HCT116 (cell line): ENCODE results near the gene FBXL16. TPM values are rescaled to one million over a fixed set of nuclear protein-coding genes. Genes with fewer than 3 reads are reported as not detected.

ENCODE experiments used
- ATAC-seq: fragments of 200-7000 bp; cut with Tn5 transposase; 2 replicates; pipeline ENCODE4 v1.9.1; 2020; ENCODE audit warnings: mild to moderate bottlenecking, moderate library complexity
- BruUV-seq: library from RNA; stranded (reverse); fragments of 400-500 nt; replicated peaks from 2 replicates; lab custom pipeline; 2021; lab: Mats Ljungman, UMichigan
- CTCF ChIA-PET: fragments of 300-600 bp; sonication (Branson Sonifier 250); formaldehyde crosslinking; loops from one replicate; lab custom pipeline; 2021; ENCODE audit warnings: antibody characterized with exemption; lab: Charles Lee
- POLR2A ChIA-PET: fragments of 300-600, 350-600 bp; sonication (Branson Sonifier 250); formaldehyde crosslinking; loops from one replicate; lab custom pipeline; 2021; ENCODE audit warnings: antibody characterized with exemption; lab: Charles Lee
- RAD21 ChIA-PET, 2 experiments: fragments of 300-600 bp; sonication (Branson Sonifier 250); formaldehyde crosslinking; loops; one replicate each; lab custom pipeline; 2023; ENCODE audit warnings: low total read pairs in 2 of 2; ENCODE audit not compliant: uncharacterized antibody in 2 of 2, unreplicated experiment in 2 of 2, low non-redundant PET in 1 of 2; lab: Charles Lee
- DNase-seq: peaks from one replicate; pipeline ENCODE4 v3.0.0-alpha.2; 2010; ENCODE audit warnings: low read depth, low spot score
- H2AFZ ChIP-seq: fragments of 200-600 bp; shearing (Covaris generic), sonication (generic); 2 replicates; pipeline ENCODE4 v1.6.1; 2017; ENCODE audit warnings: low read depth, mixed run types, mixed read lengths, antibody characterized with exemption, low read length; ENCODE audit not compliant: poor library complexity, severe bottlenecking
- H3K27ac ChIP-seq: 2 replicates; pipeline ENCODE4 v1.5.1; 2012; ENCODE audit warnings: low read depth, low read length
- H3K27me3 ChIP-seq: fragments of 200-600 bp; sonication (generic); 2 replicates; pipeline ENCODE4 v1.6.1; 2016; ENCODE audit warnings: mixed run types, low read length, mixed read lengths; ENCODE audit not compliant: insufficient read depth
- H3K36me3 ChIP-seq, 2 experiments: fragments of 200-500 bp in 1 of 2; fragments of 200-600 bp in 1 of 2; sonication (Bioruptor generic) in 1 of 2; sonication (generic) in 1 of 2; 2 replicates each; pipeline versions ENCODE4 v1.5.1 to v1.6.1; 2014 to 2016; ENCODE audit warnings: low read length in 2 of 2, inconsistent platforms in 1 of 2, mixed read lengths in 1 of 2, mixed run types in 1 of 2; ENCODE audit not compliant: insufficient read depth in 2 of 2, control insufficient read depth in 1 of 2
- H3K4me1 ChIP-seq, 2 experiments: fragments of 200-600 bp in 1 of 2; sonication (generic) in 1 of 2; 2 replicates each; pipeline versions ENCODE4 v1.5.1 to v1.6.1; 2012 to 2017; ENCODE audit warnings: low read length in 2 of 2, inconsistent platforms in 1 of 2, mild to moderate bottlenecking in 1 of 2, mixed read lengths in 1 of 2, mixed run types in 1 of 2, moderate library complexity in 1 of 2; ENCODE audit not compliant: insufficient read depth in 2 of 2, control insufficient read depth in 1 of 2
- H3K4me2 ChIP-seq: fragments of 200-600 bp; sonication (generic); 2 replicates; pipeline ENCODE4 v1.6.1; 2017; ENCODE audit warnings: mixed run types, low read length, mixed read lengths
- H3K4me3 ChIP-seq, 2 experiments: fragments of 200-600 bp in 1 of 2; sonication (generic) in 1 of 2; replicated peaks in 1 of 2; 2 replicates each; pipeline ENCODE4 v1.5.1; 2011 to 2016; ENCODE audit warnings: low read length in 2 of 2, control low read depth in 1 of 2, low read depth in 1 of 2, mild to moderate bottlenecking in 1 of 2, mixed read lengths in 1 of 2, mixed run types in 1 of 2
- H3K79me2 ChIP-seq: fragments of 200-600 bp; sonication (generic); 2 replicates; pipeline ENCODE4 v1.6.1; 2017; ENCODE audit warnings: mild to moderate bottlenecking, mixed run types, low read length, moderate library complexity, mixed read lengths; ENCODE audit not compliant: insufficient read depth
- H3K9ac ChIP-seq: fragments of 200-600 bp; sonication (generic); 2 replicates; pipeline ENCODE4 v1.6.1; 2016; ENCODE audit warnings: low read length, mixed read lengths
- H3K9me2 ChIP-seq: fragments of 200-600 bp; sonication (generic), shearing (Covaris generic); 2 replicates; pipeline ENCODE4 v1.6.1; 2017; ENCODE audit warnings: mixed run types, mild to moderate bottlenecking, moderate library complexity; ENCODE audit not compliant: insufficient read depth
- H3K9me3 ChIP-seq, 2 experiments: fragments of 200-500 bp in 1 of 2; fragments of 200-600 bp in 1 of 2; sonication (Bioruptor generic) in 1 of 2; sonication (generic) in 1 of 2; 2 replicates each; pipeline ENCODE4 v1.6.1; 2014 to 2017; ENCODE audit warnings: low read length in 2 of 2, mixed read lengths in 2 of 2, inconsistent platforms in 1 of 2, low read depth in 1 of 2, mild to moderate bottlenecking in 1 of 2, mixed run types in 1 of 2, moderate library complexity in 1 of 2; ENCODE audit not compliant: control insufficient read depth in 1 of 2, insufficient read depth in 1 of 2
- H4K20me1 ChIP-seq: fragments of 200-600 bp; sonication (generic), shearing (Covaris generic); 2 replicates; pipeline ENCODE4 v1.6.1; 2017; ENCODE audit warnings: mixed run types, mild to moderate bottlenecking, moderate library complexity; ENCODE audit not compliant: insufficient read depth
- CBX3 ChIP-seq: IDR thresholded peaks from 2 replicates; pipeline ENCODE4 v1.6.1; 2012; ENCODE audit warnings: low read depth
- CEBPB ChIP-seq: IDR thresholded peaks from 2 replicates; pipeline ENCODE4 v1.6.1; 2012; ENCODE audit warnings: low read depth
- CTCF ChIP-seq, 3 experiments: fragments of 200-600 bp in 1 of 3; sonication (generic) in 1 of 3; IDR thresholded peaks in 2 of 3; conservative IDR thresholded peaks in 1 of 3; 2 replicates each; pipeline ENCODE4 v1.5.1; 2012 to 2017; ENCODE audit warnings: low read depth in 2 of 3, low read length in 2 of 3, antibody characterized with exemption in 1 of 3, borderline replicate concordance in 1 of 3, control low read depth in 1 of 3, mild to moderate bottlenecking in 1 of 3, mixed read lengths in 1 of 3, mixed run types in 1 of 3, moderate library complexity in 1 of 3; ENCODE audit not compliant: insufficient read depth in 1 of 3
- EGR1 ChIP-seq: IDR thresholded peaks from 2 replicates; pipeline ENCODE4 v1.6.1; 2012; ENCODE audit warnings: low read depth
- ELF1 ChIP-seq: IDR thresholded peaks from 2 replicates; pipeline ENCODE4 v1.6.1; 2012; ENCODE audit warnings: low read depth, borderline replicate concordance
- EZH2phosphoT487 ChIP-seq: fragments of 200-600 bp; IDR thresholded peaks from 2 replicates; pipeline ENCODE4 v1.6.1; 2018; ENCODE audit warnings: antibody characterized with exemption, borderline replicate concordance
- FOSL1 ChIP-seq: IDR thresholded peaks from 2 replicates; pipeline ENCODE4 v1.6.1; 2012; ENCODE audit warnings: low read depth
- JUND ChIP-seq: IDR thresholded peaks from 2 replicates; pipeline ENCODE4 v1.6.1; 2012
- MAX ChIP-seq: IDR thresholded peaks from 2 replicates; pipeline ENCODE4 v1.6.1; 2012
- POLR2A ChIP-seq: IDR thresholded peaks from 2 replicates; pipeline ENCODE4 v1.7.0; 2011; ENCODE audit warnings: borderline replicate concordance; ENCODE audit not compliant: insufficient read depth, insufficient read length; ENCODE audit errors: extremely low read depth
- POLR2AphosphoS5 ChIP-seq: IDR thresholded peaks from 2 replicates; pipeline ENCODE4 v1.6.1; 2011; ENCODE audit warnings: mild to moderate bottlenecking, low read depth, low read length, moderate library complexity
- REST ChIP-seq: IDR thresholded peaks from 2 replicates; pipeline ENCODE4 v1.6.1; 2012; ENCODE audit warnings: low read depth
- SIN3A ChIP-seq: IDR thresholded peaks from 2 replicates; pipeline ENCODE4 v1.6.1; 2012; ENCODE audit warnings: low read depth
- SRF ChIP-seq: IDR thresholded peaks from 2 replicates; pipeline ENCODE4 v1.6.1; 2012; ENCODE audit warnings: low read depth
- TCF7L2 ChIP-seq: IDR thresholded peaks from 2 replicates; pipeline ENCODE4 v1.7.0; 2011; ENCODE audit warnings: borderline replicate concordance, inconsistent platforms; ENCODE audit not compliant: insufficient read depth, insufficient read length; ENCODE audit errors: extremely low read depth
- YY1 ChIP-seq: IDR thresholded peaks from 2 replicates; pipeline ENCODE4 v1.6.1; 2011; ENCODE audit warnings: low read length, low read depth, moderate library complexity, mild to moderate bottlenecking; ENCODE audit not compliant: insufficient replicate concordance; ENCODE audit errors: extremely low read depth
- ZBTB33 ChIP-seq: IDR thresholded peaks from 2 replicates; pipeline ENCODE4 v1.6.1; 2011; ENCODE audit warnings: mild to moderate bottlenecking, low read length, moderate library complexity; ENCODE audit not compliant: insufficient replicate concordance; ENCODE audit errors: extremely low read depth
- ZNF274 ChIP-seq: fragments of 200-500 bp; sonication (Bioruptor generic); IDR thresholded peaks from 2 replicates; pipeline ENCODE4 v1.6.1; 2014; ENCODE audit warnings: mild to moderate bottlenecking, low read depth, low read length, inconsistent platforms
- intact Hi-C: fragments of 100-400 bp; cut with micrococcal nuclease; formaldehyde crosslinking; loops from 2 replicates; pipeline ENCODE4 v1.10.0; 2022
- total RNA-seq: library from RNA; stranded (reverse); gene quantifications from one replicate; pipeline ENCODE4 v1.2.1, GENCODE V29; 2021; ENCODE audit not compliant: unreplicated experiment

Gene FBXL16
- total RNA-seq, 1 experiment from 2014 or later, result 49.7 TPM

- Histone ChIP-seq H3K4me2 (peak overlapping the region; percentile 88), H3K27ac (peak overlapping the region; percentile 63), H3K9me3 (no peaks in the 10 kb centered on the region), H3K27me3 (no peaks in the 10 kb centered on the region), H3K4me3 (peak overlapping the region; percentile 47 to 55), H3K79me2 (peaks cover 4% of the 10 kb centered on the region; the same call in 1 of the 2 replicates), H3K36me3 (no peaks in the 10 kb centered on the region), H4K20me1 (no peaks in the 10 kb centered on the region), H3K9ac (peak overlapping the region; percentile 48), H2AFZ (no peak overlapping the region), H3K4me1 (peaks cover 10 to 34% of the 10 kb centered on the region in 2 experiments), H3K9me2 (no peaks in the 10 kb centered on the region)
- RAD21 ChIA-PET, result no interaction called here
- POLR2A ChIA-PET, result interaction anchor here (1.0 to 1.6 kb wide), 3 partner anchors 11 to 26 kb away, joined by 3 to 5 read pairs (median 3); partner anchors contain the start of genes ANTKMT and JMJD8
- no TSS peak for BruUV-seq
- no peak for DNase-seq
- TF ChIP-seq ZBTB33 (no peak), ELF1 (no peak), EGR1 (no peak), MAX (no peak), JUND (no peak), EZH2phosphoT487 (no peak), SIN3A (no peak), REST (no peak), POLR2A (no peak), SRF (no peak), FOSL1 (no peak), TCF7L2 (no peak), YY1 (no peak), CBX3 (no peak), ZNF274 (no peak), POLR2AphosphoS5 (no peak), CTCF (IDR thresholded peaks at IDR 0.05 in 2 of 3, conservative IDR thresholded peaks at IDR 0.05 in 1 of 3; ENCODE audit: borderline replicate concordance in 1 of 3, insufficient read depth in 1 of 3, low read depth in 2 of 3, low read length in 2 of 3) (no peak), CEBPB (no peak)
- CTCF ChIA-PET, result interaction anchor here (1.0 to 1.6 kb wide), 5 partner anchors 9 to 408 kb away, joined by 3 to 6 read pairs (median 3); partner anchors contain the start of genes ANTKMT and FBXL16
- intact Hi-C loops, result no loop called here
- no peak for ATAC-seq
Measured at GRCh38 chr16:694863-695354, 10.7 kb downstream of the FBXL16 start.
